ENCODE data around the gene NAALADL2. TPM values are rescaled to one million over a fixed set of nuclear protein-coding genes. Genes with fewer than 3 reads are reported as not detected.

NAALADL2 gene
- total RNA-seq, 1 donor from 2014 or later, result 11.5 TPM

DNA sequence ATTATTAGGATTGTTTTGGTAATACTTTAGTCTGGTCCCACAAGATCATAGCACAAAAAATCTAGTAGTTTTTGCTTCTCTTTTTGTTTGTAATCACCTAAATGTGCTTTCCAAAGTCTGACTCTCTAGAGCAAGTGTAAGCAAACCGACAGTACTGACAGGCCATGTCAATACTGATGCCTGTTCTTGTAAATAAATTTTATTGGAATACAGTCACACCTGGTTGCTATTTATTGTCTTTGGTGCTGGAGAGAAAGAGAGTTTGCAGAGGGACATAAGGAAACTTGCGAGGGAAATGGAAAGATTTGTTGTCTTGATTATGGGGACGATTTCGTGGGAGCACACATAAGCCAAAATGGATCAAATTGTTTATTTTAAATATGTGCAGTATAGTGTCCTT is 77.5 kb downstream of the NAALADL2 start:
- Histone ChIP-seq H3K4me1 (peaks cover 3% of the 10 kb centered on the region), H3K4me2 (no peak overlapping the region), H3F3A (ENCODE audit: low read depth) (no peaks in the 10 kb centered on the region), H3K27me3 (no peaks in the 10 kb centered on the region), H3K4me3 (no peak overlapping the region), H3K9me3 (ENCODE audit: low read depth) (no peaks in the 10 kb centered on the region), H3K27ac (no peak overlapping the region), H3K9ac (no peak overlapping the region), H4K20me1 (ENCODE audit: low read depth) (no peaks in the 10 kb centered on the region), H2AFZ (replicated peaks) (no peak overlapping the region), H3K36me3 (no peaks in the 10 kb centered on the region), H3K79me2 (ENCODE audit: low read depth) (no peaks in the 10 kb centered on the region)
- no peak overlapping the region for H3K27ac Mint-ChIP-seq
- no peaks in the 10 kb centered on the region for H3K27me3 Mint-ChIP-seq (ENCODE audit: insufficient read depth, low read depth)
- peaks cover 3% of the 10 kb centered on the region for H3K9me3 Mint-ChIP-seq
- no peak overlapping the region for H3K4me3 Mint-ChIP-seq
- no peaks in the 10 kb centered on the region for H3K36me3 Mint-ChIP-seq
- no peak for DNase-seq (ENCODE audit: low spot score)
- peaks cover 2% of the 10 kb centered on the region for H3K4me1 Mint-ChIP-seq
- TF ChIP-seq EZH2 (IDR thresholded peaks at IDR 0.05) (no peak), EZH2phosphoT487 (IDR thresholded peaks at IDR 0.05) (no peak)
- TF ChIP-seq, protein P1, sequence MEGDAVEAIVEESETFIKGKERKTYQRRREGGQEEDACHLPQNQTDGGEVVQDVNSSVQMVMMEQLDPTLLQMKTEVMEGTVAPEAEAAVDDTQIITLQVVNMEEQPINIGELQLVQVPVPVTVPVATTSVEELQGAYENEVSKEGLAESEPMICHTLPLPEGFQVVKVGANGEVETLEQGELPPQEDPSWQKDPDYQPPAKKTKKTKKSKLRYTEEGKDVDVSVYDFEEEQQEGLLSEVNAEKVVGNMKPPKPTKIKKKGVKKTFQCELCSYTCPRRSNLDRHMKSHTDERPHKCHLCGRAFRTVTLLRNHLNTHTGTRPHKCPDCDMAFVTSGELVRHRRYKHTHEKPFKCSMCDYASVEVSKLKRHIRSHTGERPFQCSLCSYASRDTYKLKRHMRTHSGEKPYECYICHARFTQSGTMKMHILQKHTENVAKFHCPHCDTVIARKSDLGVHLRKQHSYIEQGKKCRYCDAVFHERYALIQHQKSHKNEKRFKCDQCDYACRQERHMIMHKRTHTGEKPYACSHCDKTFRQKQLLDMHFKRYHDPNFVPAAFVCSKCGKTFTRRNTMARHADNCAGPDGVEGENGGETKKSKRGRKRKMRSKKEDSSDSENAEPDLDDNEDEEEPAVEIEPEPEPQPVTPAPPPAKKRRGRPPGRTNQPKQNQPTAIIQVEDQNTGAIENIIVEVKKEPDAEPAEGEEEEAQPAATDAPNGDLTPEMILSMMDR (IDR thresholded peaks at IDR 0.05), result no peak

DNA sequence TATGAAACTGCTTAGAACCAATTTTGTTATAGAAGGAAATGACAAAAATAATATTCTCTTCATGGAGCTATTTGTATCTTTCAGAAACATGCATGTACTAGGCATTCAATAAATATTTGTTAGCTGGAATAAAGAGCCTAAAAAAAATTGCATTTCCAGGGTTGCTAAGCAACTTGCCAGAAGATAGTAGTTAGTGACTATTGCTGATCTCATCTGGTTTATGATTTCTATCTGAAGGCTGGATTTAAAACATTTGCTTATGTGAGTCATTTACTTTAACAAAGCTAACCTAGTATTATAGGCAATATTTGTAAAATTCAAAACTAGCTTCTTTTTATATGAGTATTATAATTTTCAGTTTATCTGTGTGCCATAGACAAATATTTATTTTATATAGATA is 78.3 kb downstream of the NAALADL2 start:
- no peaks in the 10 kb centered on the region for H3K36me3 Mint-ChIP-seq
- peaks cover 3% of the 10 kb centered on the region for H3K9me3 Mint-ChIP-seq
- Histone ChIP-seq H3K27ac (no peak overlapping the region), H2AFZ (replicated peaks) (no peak overlapping the region), H3K9me3 (ENCODE audit: low read depth) (no peaks in the 10 kb centered on the region), H3K27me3 (no peaks in the 10 kb centered on the region), H3F3A (ENCODE audit: low read depth) (no peaks in the 10 kb centered on the region), H3K79me2 (ENCODE audit: low read depth) (no peaks in the 10 kb centered on the region), H3K4me3 (no peak overlapping the region), H3K36me3 (no peaks in the 10 kb centered on the region), H3K9ac (no peak overlapping the region), H4K20me1 (ENCODE audit: low read depth) (no peaks in the 10 kb centered on the region), H3K4me1 (peaks cover 3% of the 10 kb centered on the region), H3K4me2 (no peak overlapping the region)
- no peaks in the 10 kb centered on the region for H3K27me3 Mint-ChIP-seq (ENCODE audit: insufficient read depth, low read depth)
- no peak overlapping the region for H3K27ac Mint-ChIP-seq
- no peak for DNase-seq (ENCODE audit: low spot score)
- no peaks in the 10 kb centered on the region for H3K4me1 Mint-ChIP-seq
- TF ChIP-seq, protein P1 (IDR thresholded peaks at IDR 0.05), result no peak
- TF ChIP-seq EZH2 (IDR thresholded peaks at IDR 0.05), result no peak
- no peak for TF ChIP-seq EZH2phosphoT487 (IDR thresholded peaks at IDR 0.05)
- H3K4me3 Mint-ChIP-seq, result no peak overlapping the region

DNA sequence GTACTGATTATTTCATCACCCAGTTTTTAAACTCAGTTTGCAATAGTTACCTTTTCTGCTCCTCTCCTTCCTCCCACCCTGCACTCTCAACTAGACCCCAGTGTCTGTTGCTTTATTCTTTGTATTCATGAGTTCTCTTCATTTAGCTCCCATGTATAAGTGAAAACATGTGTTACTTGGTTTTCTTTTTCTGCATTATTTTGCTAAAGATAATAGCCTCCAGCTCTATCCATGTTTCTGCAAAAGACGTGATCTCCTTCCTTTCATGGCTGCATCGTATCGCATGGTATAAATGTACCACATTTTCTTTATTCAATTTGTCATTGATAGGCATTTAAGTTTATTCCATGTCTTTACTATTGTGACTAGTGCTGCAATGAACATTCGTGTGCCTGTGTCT is 79.0 kb downstream of the NAALADL2 start:
- Mint-ChIP-seq H3K36me3 (no peaks in the 10 kb centered on the region), H3K27ac (no peak overlapping the region), H3K27me3 (ENCODE audit: insufficient read depth, low read depth) (no peaks in the 10 kb centered on the region), H3K4me1 (no peaks in the 10 kb centered on the region), H3K4me3 (no peak overlapping the region), H3K9me3 (peaks cover 3% of the 10 kb centered on the region)
- Histone ChIP-seq H2AFZ (replicated peaks) (no peak overlapping the region), H3K4me1 (peaks cover 3% of the 10 kb centered on the region), H3K9ac (no peak overlapping the region), H3K36me3 (no peaks in the 10 kb centered on the region), H3K79me2 (ENCODE audit: low read depth) (no peaks in the 10 kb centered on the region), H3K27me3 (no peaks in the 10 kb centered on the region), H3K27ac (no peak overlapping the region), H3F3A (ENCODE audit: low read depth) (no peaks in the 10 kb centered on the region), H4K20me1 (ENCODE audit: low read depth) (no peaks in the 10 kb centered on the region), H3K4me3 (no peak overlapping the region), H3K9me3 (ENCODE audit: low read depth) (no peaks in the 10 kb centered on the region), H3K4me2 (no peak overlapping the region)
- DNase-seq (ENCODE audit: low spot score), result no peak
- TF ChIP-seq EZH2phosphoT487 (IDR thresholded peaks at IDR 0.05) (no peak), EZH2 (IDR thresholded peaks at IDR 0.05) (no peak)
- TF ChIP-seq, protein P1 (IDR thresholded peaks at IDR 0.05), result no peak

All from neural progenitor cell (in vitro differentiated cells).